B cell (primary cell): Measurements from ENCODE around the gene SEMA3G.

ENCODE experiments used
- EZH2 ChIP-seq: IDR thresholded peaks from 2 replicates; pipeline ENCODE4 v1.6.1; 2012; ENCODE audit warnings: borderline replicate concordance, low read depth, mild to moderate bottlenecking, moderate library complexity, low read length; ENCODE audit not compliant: insufficient read depth, poor library complexity, severe bottlenecking
- TF ChIP-seq, protein P1 (sequence below): fragments of 200-600 bp; IDR thresholded peaks from one replicate; pipeline ENCODE4 v1.8.0; 2022; ENCODE audit warnings: antibody characterized with exemption, mild to moderate bottlenecking

DNA sequence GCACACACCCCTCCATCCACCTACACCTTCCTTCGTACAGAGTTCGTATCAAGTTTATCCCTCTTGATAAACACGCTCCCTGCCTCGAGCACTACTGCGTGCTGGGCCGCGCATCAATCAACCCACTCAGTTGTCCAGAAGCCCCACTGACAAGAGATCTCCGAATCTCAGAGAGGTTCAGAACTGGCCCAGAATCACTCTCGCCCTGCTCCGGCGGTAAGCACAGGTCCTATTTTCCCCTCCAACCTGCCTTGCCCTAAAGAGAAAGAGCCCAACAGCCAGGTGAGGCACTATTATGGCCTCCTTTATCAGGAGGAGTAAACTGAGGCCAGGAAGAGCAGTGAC, 10.0 kb upstream of the SEMA3G start:
- no peak for TF ChIP-seq EZH2
- TF ChIP-seq, protein P1, sequence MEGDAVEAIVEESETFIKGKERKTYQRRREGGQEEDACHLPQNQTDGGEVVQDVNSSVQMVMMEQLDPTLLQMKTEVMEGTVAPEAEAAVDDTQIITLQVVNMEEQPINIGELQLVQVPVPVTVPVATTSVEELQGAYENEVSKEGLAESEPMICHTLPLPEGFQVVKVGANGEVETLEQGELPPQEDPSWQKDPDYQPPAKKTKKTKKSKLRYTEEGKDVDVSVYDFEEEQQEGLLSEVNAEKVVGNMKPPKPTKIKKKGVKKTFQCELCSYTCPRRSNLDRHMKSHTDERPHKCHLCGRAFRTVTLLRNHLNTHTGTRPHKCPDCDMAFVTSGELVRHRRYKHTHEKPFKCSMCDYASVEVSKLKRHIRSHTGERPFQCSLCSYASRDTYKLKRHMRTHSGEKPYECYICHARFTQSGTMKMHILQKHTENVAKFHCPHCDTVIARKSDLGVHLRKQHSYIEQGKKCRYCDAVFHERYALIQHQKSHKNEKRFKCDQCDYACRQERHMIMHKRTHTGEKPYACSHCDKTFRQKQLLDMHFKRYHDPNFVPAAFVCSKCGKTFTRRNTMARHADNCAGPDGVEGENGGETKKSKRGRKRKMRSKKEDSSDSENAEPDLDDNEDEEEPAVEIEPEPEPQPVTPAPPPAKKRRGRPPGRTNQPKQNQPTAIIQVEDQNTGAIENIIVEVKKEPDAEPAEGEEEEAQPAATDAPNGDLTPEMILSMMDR: no peak
